Measurements from ENCODE around the gene C2orf81.

DNA sequence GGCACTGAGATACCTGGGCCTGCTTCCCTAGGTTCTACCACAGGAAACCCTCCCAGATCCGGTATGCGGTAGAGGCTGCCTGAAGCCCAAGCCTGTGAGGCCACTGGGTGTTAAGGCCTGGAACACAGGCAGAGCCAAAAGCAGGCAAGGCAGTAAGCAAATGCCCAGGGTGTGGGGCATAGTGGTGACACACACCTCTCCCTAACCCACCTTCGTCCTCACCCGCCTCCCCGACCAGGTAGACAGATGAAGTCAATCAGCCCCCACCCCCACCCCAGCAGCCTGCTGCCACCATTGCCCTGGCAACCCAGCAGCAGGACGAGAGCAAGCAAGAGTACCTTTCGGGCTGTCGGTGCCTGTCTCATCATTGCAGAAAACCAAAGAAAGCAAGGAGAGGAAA lies 47.4 kb downstream of the C2orf81 start:
- TF ChIP-seq, protein P1, sequence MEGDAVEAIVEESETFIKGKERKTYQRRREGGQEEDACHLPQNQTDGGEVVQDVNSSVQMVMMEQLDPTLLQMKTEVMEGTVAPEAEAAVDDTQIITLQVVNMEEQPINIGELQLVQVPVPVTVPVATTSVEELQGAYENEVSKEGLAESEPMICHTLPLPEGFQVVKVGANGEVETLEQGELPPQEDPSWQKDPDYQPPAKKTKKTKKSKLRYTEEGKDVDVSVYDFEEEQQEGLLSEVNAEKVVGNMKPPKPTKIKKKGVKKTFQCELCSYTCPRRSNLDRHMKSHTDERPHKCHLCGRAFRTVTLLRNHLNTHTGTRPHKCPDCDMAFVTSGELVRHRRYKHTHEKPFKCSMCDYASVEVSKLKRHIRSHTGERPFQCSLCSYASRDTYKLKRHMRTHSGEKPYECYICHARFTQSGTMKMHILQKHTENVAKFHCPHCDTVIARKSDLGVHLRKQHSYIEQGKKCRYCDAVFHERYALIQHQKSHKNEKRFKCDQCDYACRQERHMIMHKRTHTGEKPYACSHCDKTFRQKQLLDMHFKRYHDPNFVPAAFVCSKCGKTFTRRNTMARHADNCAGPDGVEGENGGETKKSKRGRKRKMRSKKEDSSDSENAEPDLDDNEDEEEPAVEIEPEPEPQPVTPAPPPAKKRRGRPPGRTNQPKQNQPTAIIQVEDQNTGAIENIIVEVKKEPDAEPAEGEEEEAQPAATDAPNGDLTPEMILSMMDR (IDR thresholded peaks at IDR 0.05), result no peak
- TF ChIP-seq POLR2A (IDR thresholded peaks at IDR 0.05), result no peak
- no peak for TF ChIP-seq POLR2AphosphoS5 (IDR thresholded peaks at IDR 0.05)
- no peak for TF ChIP-seq EP300 (IDR thresholded peaks at IDR 0.05)
